Muscle of leg (tissue), 11 donors: Measurements from ENCODE around the gene PTPRN2. TPM values are rescaled to one million over a fixed set of nuclear protein-coding genes. Genes with fewer than 3 reads are reported as not detected.

Source experiments
- DNase-seq: peaks from one replicate; pipeline ENCODE4 v3.0.0; 2013
- H3K27ac ChIP-seq: one replicate; pipeline ENCODE4 v1.5.1; 2013; ENCODE audit warnings: mild to moderate bottlenecking, low read length, control low read depth
- H3K27me3 ChIP-seq: one replicate; pipeline ENCODE4 v1.6.1; 2013; ENCODE audit warnings: low read length; ENCODE audit not compliant: control insufficient read depth, insufficient read depth
- H3K36me3 ChIP-seq: one replicate; pipeline ENCODE4 v1.6.1; 2013; ENCODE audit warnings: low read length; ENCODE audit not compliant: control insufficient read depth, insufficient read depth
- H3K4me1 ChIP-seq: one replicate; pipeline ENCODE4 v1.6.1; 2013; ENCODE audit warnings: low read length; ENCODE audit not compliant: control insufficient read depth, insufficient read depth
- H3K4me3 ChIP-seq: one replicate; pipeline ENCODE4 v1.5.1; 2013; ENCODE audit warnings: low read length, control low read depth
- H3K9me3 ChIP-seq: replicated peaks from 2 replicates; pipeline ENCODE4 v1.6.1; 2013; ENCODE audit warnings: low read depth, low read length; ENCODE audit not compliant: control insufficient read depth
- WGBS: methylation state at CpG from one replicate; pipeline ENCODE4 v1.1.5; 2013; ENCODE audit warnings: missing lambda C conversion rate; ENCODE audit not compliant: insufficient coverage; 5-methylcytosine and 5-hydroxymethylcytosine counted together
- polyA plus RNA-seq, 8 donors: library from polyadenylated mRNA; unstranded; fragments of 120-200 nt; gene quantifications; one replicate each; pipeline versions ENCODE4 v1.2.1 to v1.2.3, GENCODE V29; 2013; ENCODE audit warnings: inconsistent platforms in 1 of 8, low replicate concordance in 1 of 8; ENCODE audit not compliant: insufficient read length in 8 of 8, insufficient read depth in 1 of 8
- total RNA-seq: library from RNA; stranded (reverse); fragments of 120-200 nt; gene quantifications from one replicate; pipeline ENCODE4 v1.2.4, GENCODE V29; 2013

The PTPRN2 gene
- total and polyA plus RNA-seq, 9 donors = 1.4 to 2.9 (median 2.3) TPM

- DNase-seq = no peak
- H3K4me1 ChIP-seq = peaks cover 4% of the 10 kb centered on the region
- H3K36me3 ChIP-seq = no peaks in the 10 kb centered on the region
- WGBS = 78% methylated on average over 14 of the region's 25 CpGs
- no peak overlapping the region for H3K4me3 ChIP-seq
- peaks cover 17% of the 10 kb centered on the region for H3K27me3 ChIP-seq
- H3K27ac ChIP-seq = no peak overlapping the region
- no peaks in the 10 kb centered on the region for H3K9me3 ChIP-seq
Observed at GRCh38 chr7:157516911-157517781, 1070.5 kb downstream of the PTPRN2 start.

GRCh38 chr7:157516311-157516710, 1071.3 kb downstream of the PTPRN2 start:
- no peak for DNase-seq
- WGBS = 55% methylated on average over 12 of the region's 13 CpGs
- Histone ChIP-seq H3K36me3 (no peaks in the 10 kb centered on the region), H3K27ac (no peak overlapping the region), H3K4me3 (no peak overlapping the region), H3K27me3 (peaks cover 17% of the 10 kb centered on the region), H3K9me3 (no peaks in the 10 kb centered on the region), H3K4me1 (peaks cover 4% of the 10 kb centered on the region)

GRCh38 chr7:157515342-157516041, 1072.1 kb downstream of the PTPRN2 start:
- Histone ChIP-seq H3K9me3 (no peaks in the 10 kb centered on the region), H3K27ac (no peak overlapping the region), H3K4me3 (no peak overlapping the region), H3K36me3 (no peaks in the 10 kb centered on the region), H3K27me3 (peaks cover 17% of the 10 kb centered on the region), H3K4me1 (peaks cover 4% of the 10 kb centered on the region)
- no peak for DNase-seq
- WGBS = 46% methylated on average over 14 of the region's 21 CpGs

DNA sequence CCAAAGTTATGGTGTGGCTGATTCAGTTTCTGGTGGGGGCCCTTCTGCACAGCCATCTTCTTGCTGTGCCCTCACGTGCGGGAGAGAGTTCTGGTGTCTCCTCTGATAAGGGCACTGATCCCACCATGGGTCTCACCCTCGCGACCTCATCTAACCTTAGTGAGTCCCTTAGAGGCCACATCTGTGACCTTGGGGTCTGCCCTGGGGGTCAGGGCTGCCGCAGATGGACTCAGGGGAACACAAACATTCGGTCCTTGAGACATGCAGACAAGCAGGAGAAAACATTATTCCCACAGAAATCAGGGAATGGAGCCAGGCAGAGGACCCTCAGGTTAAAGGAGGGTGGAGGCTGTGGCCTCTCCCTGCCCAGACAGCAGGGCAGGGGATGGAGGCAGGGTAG, 1072.9 kb downstream of the PTPRN2 start:
- Histone ChIP-seq H3K27me3 (peaks cover 17% of the 10 kb centered on the region), H3K4me1 (peaks cover 4% of the 10 kb centered on the region), H3K9me3 (no peaks in the 10 kb centered on the region), H3K4me3 (no peak overlapping the region), H3K36me3 (no peaks in the 10 kb centered on the region), H3K27ac (no peak overlapping the region)
- 77% methylated on average over 5 of the region's 6 CpGs for WGBS
- DNase-seq = no peak

DNA sequence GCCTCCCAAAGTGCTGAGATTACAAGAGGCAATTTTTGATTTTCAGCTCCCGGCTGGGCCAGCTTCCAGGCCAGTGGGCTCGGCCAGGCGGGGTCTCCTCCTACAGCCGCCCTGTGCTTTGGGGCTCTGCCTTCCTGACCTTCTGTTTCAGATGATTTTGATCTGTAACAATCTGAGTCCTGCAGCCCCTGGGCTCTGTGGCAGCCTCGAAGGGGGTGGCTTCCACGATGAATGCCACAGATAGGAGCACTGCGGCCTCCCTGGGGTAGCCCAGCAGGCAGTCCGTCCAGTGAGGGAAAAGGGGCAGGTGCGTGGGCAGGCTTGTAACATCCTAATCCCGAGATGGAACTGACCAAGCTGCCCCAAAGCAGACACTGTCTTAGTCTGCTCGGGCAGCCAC, 1073.3 kb downstream of the PTPRN2 start:
- Histone ChIP-seq H3K27ac (no peak overlapping the region), H3K9me3 (no peaks in the 10 kb centered on the region), H3K4me3 (no peak overlapping the region), H3K36me3 (no peaks in the 10 kb centered on the region), H3K4me1 (peaks cover 4% of the 10 kb centered on the region), H3K27me3 (peaks cover 17% of the 10 kb centered on the region)
- 77% methylated on average over 10 of the region's 11 CpGs for WGBS
- no peak for DNase-seq

DNA sequence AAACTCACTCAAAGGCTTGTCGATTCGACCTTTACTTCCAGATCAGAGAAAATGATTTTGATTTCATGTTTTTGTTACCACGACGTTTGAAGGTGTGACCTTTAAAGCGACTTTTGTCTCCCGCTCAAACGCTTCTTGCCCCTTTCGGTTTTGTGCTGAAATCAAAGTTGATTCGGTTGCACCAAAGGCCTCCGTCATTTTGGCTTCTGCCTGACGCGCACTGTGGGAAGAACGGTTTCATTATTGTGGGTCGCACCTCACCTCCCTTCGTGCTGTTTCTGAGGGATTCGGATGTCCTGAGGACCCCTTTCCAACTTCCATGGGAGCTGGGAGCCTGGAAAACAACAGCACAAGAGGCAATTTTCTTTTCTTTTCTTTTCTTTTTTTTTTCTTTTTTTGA, 1073.9 kb downstream of the PTPRN2 start:
- DNase-seq = no peak
- no peaks in the 10 kb centered on the region for H3K9me3 ChIP-seq
- H3K4me1 ChIP-seq = peaks cover 4% of the 10 kb centered on the region
- H3K4me3 ChIP-seq = no peak overlapping the region
- WGBS = 89% methylated on average over 16 of the region's 16 CpGs
- no peaks in the 10 kb centered on the region for H3K36me3 ChIP-seq
- no peak overlapping the region for H3K27ac ChIP-seq
- H3K27me3 ChIP-seq = peaks cover 18% of the 10 kb centered on the region

DNA sequence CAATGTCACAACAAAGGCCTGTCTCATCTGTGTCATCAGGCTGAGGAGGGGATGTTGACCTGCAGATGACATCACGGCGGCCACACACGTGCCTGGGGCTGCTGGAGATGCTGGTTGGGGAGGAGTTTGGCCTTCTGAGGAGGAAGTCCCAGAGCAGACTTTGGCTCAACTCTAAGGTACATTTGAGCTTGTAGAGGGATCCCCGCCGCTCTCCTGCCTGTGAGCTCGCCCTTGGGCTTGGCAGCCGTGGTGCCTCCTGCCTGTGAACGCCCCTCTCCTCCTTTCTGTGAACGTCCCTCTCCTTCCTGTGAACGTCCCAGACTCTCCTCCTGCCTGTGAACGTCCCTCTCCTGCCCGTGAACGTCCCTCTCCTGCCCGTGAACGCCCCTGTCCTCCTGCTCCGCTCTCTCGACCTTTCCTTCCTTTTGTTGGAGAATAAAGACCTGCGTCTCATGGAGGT, 1074.4 kb downstream of the PTPRN2 start:
- DNase-seq = no peak
- Histone ChIP-seq H3K4me1 (peaks cover 4% of the 10 kb centered on the region), H3K4me3 (no peak overlapping the region), H3K36me3 (no peaks in the 10 kb centered on the region), H3K27me3 (peaks cover 22% of the 10 kb centered on the region), H3K27ac (no peak overlapping the region), H3K9me3 (no peaks in the 10 kb centered on the region)
- 47% methylated on average over 13 of the region's 18 CpGs for WGBS

GRCh38 chr7:157509226-157509625, 1078.4 kb downstream of the PTPRN2 start:
- Histone ChIP-seq H3K27ac (no peak overlapping the region), H3K4me1 (no peaks in the 10 kb centered on the region), H3K27me3 (peaks cover 7% of the 10 kb centered on the region), H3K36me3 (no peaks in the 10 kb centered on the region), H3K4me3 (no peak overlapping the region), H3K9me3 (peaks cover 5% of the 10 kb centered on the region)
- no peak for DNase-seq
- no CpG with 5 or more reads among the region's 2 CpGs for WGBS

- H3K4me1 ChIP-seq = no peaks in the 10 kb centered on the region
- H3K27ac ChIP-seq = no peak overlapping the region
- peaks cover 5% of the 10 kb centered on the region for H3K9me3 ChIP-seq
- no peak for DNase-seq
- WGBS = 85% methylated on average over 10 of the region's 11 CpGs
- H3K27me3 ChIP-seq = peaks cover 7% of the 10 kb centered on the region
- no peak overlapping the region for H3K4me3 ChIP-seq
- no peaks in the 10 kb centered on the region for H3K36me3 ChIP-seq
Observed at GRCh38 chr7:157508477-157508881, 1079.1 kb downstream of the PTPRN2 start.

DNA sequence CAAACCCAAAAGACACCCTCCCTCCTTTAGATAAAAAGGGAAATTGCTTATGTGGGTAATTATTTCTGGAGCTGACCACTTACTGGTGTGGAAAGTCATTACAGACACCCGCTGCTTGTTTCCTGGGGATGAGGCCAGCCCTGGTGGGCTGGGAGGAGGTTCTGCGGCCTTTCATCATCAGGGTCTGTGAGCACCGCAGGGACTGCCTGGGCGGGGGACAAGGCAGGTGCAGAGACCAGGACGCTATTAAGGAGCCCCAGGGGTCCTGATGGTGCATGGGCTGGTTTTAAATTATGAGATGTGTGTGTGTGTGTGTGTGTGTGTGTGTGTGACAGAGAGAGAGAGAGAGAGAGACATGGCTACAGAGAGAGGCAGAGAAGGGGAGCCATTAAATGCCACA, 1079.6 kb downstream of the PTPRN2 start:
- Histone ChIP-seq H3K4me3 (no peak overlapping the region), H3K9me3 (peaks cover 5% of the 10 kb centered on the region), H3K36me3 (no peaks in the 10 kb centered on the region), H3K27me3 (peaks cover 7% of the 10 kb centered on the region), H3K4me1 (no peaks in the 10 kb centered on the region), H3K27ac (no peak overlapping the region)
- WGBS = 29% methylated on average over 5 of the region's 5 CpGs
- no peak for DNase-seq
